Ascending aorta (tissue), 2 donors: ENCODE data around the gene FAM131B. TPM values are rescaled to one million over a fixed set of nuclear protein-coding genes. Genes with fewer than 3 reads are reported as not detected.

Source experiments
- DNase-seq, 2 donors: peaks; one replicate each; pipeline ENCODE4 v3.0.0-alpha.2; 2019; ENCODE audit warnings: low spot score in 2 of 2
- H3K27ac ChIP-seq, 2 donors: fragments of 200-600 bp; sonication (generic); one replicate each; pipeline ENCODE4 v1.5.1; 2016 to 2017; ENCODE audit warnings: mild to moderate bottlenecking in 1 of 2
- H3K27me3 ChIP-seq: fragments of 200-600 bp; sonication (generic); one replicate; pipeline ENCODE4 v1.5.1; 2017
- H3K36me3 ChIP-seq, 2 donors: fragments of 200-600 bp; sonication (generic); one replicate each; pipeline ENCODE4 v1.5.1; 2016
- H3K4me1 ChIP-seq, 2 donors: fragments of 200-600 bp; sonication (generic); one replicate each; pipeline ENCODE4 v1.5.1; 2016 to 2017; ENCODE audit warnings: mild to moderate bottlenecking in 1 of 2
- H3K4me3 ChIP-seq, 2 donors: fragments of 200-600 bp; sonication (generic); one replicate each; pipeline ENCODE4 v1.5.1; 2016 to 2017; ENCODE audit warnings: mild to moderate bottlenecking in 1 of 2
- H3K9me3 ChIP-seq, 2 donors: fragments of 200-600 bp; sonication (generic); one replicate each; pipeline ENCODE4 v1.5.1; 2016
- intact Hi-C: fragments of 100-400 bp; cut with DNase I; formaldehyde crosslinking; loops from one replicate; pipeline ENCODE4 v1.15.1; 2023
- total RNA-seq: library from RNA; depleted of rRNA; stranded (reverse); fragments of >200 nt; gene quantifications from one replicate; pipeline ENCODE4 v1.1.0, GENCODE V29; 2016
- TF ChIP-seq, protein P1 (sequence below), 3 experiments: fragments of 200-600 bp in 2 of 3; fragments of 450-650 bp in 1 of 3; sonication (generic) in 2 of 3; IDR thresholded peaks; one replicate each; pipeline ENCODE4 v1.5.1; 2016 to 2019; ENCODE audit warnings: antibody characterized with exemption in 3 of 3, mild to moderate bottlenecking in 1 of 3, moderate library complexity in 1 of 3

The FAM131B gene
- total RNA-seq, 1 donor from 2014 or later, result 0.53 TPM

DNA sequence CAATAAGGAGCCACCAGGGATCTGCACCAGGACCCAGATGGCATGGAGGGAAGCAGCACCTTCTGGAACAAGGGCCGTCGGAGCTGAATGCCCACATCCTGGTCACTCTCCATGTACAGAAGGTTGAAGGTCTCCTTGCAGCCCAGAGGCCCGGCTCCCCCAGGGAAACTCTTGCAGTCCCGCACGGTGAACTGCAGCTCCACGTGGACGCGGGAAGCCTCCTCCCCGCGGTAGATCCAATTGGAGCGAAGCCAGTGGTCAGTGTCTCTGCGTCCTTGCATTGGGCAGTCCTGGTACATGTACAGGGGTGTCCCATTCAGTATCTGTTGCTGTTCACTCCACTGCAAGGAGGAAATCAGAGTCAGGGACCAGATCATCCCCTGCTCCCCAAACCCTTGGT is 38.8 kb upstream of the FAM131B start:
- no peaks in the 10 kb centered on the region for H3K36me3 ChIP-seq
- H3K4me3 ChIP-seq, result no peak overlapping the region
- TF ChIP-seq, protein P1, sequence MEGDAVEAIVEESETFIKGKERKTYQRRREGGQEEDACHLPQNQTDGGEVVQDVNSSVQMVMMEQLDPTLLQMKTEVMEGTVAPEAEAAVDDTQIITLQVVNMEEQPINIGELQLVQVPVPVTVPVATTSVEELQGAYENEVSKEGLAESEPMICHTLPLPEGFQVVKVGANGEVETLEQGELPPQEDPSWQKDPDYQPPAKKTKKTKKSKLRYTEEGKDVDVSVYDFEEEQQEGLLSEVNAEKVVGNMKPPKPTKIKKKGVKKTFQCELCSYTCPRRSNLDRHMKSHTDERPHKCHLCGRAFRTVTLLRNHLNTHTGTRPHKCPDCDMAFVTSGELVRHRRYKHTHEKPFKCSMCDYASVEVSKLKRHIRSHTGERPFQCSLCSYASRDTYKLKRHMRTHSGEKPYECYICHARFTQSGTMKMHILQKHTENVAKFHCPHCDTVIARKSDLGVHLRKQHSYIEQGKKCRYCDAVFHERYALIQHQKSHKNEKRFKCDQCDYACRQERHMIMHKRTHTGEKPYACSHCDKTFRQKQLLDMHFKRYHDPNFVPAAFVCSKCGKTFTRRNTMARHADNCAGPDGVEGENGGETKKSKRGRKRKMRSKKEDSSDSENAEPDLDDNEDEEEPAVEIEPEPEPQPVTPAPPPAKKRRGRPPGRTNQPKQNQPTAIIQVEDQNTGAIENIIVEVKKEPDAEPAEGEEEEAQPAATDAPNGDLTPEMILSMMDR (IDR thresholded peaks at IDR 0.05), result no peak
- intact Hi-C loops, result no loop called here
- H3K27me3 ChIP-seq, result no peaks in the 10 kb centered on the region
- H3K27ac ChIP-seq, result no peak overlapping the region
- DNase-seq, result peak in 1 of 2 donors; percentile 60
- H3K9me3 ChIP-seq, result no peaks in the 10 kb centered on the region
- H3K4me1 ChIP-seq, result peaks cover 0 to under 1% of the 10 kb centered on the region in 2 donors

DNA sequence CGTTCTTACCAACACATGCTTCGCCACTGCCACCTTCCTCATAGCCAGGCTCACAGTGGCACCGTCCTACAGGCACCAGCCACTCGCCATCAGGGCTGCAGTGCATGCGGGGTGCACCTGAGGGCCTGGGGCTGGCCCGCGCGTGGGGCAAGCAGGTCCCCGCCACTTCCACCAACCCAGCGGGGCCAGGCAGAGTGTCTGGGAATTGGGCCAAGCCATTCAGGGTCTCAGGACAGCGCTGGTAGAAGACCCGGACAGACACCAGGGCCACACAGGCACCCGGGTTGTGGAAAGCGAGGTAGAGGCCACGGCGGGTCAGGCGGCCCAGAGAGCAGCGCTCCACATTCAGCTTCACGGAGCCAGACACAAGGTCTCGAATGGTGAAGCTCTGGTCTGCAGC is 37.1 kb upstream of the FAM131B start:
- intact Hi-C loops, result loop anchor here (10.0 kb wide), 1 partner anchor 1435 kb away; the partner anchor contains the start of gene TPK1
- Histone ChIP-seq H3K27ac (no peak overlapping the region), H3K4me1 (peaks cover 0 to 11% of the 10 kb centered on the region in 2 donors), H3K4me3 (no peak overlapping the region), H3K27me3 (no peaks in the 10 kb centered on the region), H3K36me3 (no peaks in the 10 kb centered on the region), H3K9me3 (no peaks in the 10 kb centered on the region)
- TF ChIP-seq, protein P1 (IDR thresholded peaks at IDR 0.05), result no peak
- no peak for DNase-seq

DNA sequence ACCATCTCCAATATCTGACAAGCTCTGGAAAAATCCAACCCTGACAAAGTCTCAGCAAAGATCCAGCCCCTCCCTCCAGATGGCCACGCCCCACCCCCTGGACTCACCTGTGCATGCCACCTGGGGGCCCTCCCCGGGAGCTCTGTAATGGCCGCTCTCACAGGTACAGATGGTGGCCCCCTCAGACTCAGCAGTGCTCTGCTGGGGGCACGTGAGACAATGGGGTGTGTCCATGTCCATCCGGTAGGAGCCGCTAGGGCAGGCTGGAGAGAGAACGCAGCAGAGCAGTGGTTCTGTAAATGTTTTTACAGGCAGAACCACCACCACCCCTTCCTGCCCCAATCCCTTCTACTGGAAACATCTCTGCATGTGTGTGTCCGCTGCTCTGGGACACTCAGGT is 36.6 kb upstream of the FAM131B start:
- Histone ChIP-seq H3K9me3 (no peaks in the 10 kb centered on the region), H3K36me3 (no peaks in the 10 kb centered on the region), H3K4me1 (peaks cover 0 to 11% of the 10 kb centered on the region in 2 donors), H3K27ac (no peak overlapping the region), H3K27me3 (no peaks in the 10 kb centered on the region), H3K4me3 (no peak overlapping the region)
- intact Hi-C loops, result loop anchor here (10.0 kb wide), 1 partner anchor 1436 kb away; the partner anchor contains the start of gene TPK1
- TF ChIP-seq, protein P1 (IDR thresholded peaks at IDR 0.05), result no peak
- DNase-seq, result no peak

DNA sequence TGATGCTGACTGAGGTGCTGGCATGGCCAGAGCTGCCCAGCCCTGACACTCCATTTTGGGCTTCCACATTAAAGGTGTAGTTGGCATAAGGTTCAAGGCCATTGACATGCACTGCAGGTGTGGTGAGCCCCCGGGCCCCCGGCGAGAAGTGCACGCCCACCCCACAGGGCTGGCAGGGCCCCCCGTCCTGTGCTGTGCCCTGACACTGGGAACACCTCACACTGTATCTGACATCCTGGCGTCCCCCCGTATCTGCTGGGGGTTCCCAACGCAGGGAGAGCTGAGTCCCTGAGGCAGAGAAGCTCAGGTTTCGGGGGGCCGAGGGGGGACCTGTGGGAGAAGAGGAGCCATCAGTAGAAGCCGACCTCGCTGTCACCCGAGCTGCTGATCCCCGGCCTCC is 36.1 kb upstream of the FAM131B start:
- H3K9me3 ChIP-seq, result no peaks in the 10 kb centered on the region
- H3K36me3 ChIP-seq, result no peaks in the 10 kb centered on the region
- H3K4me1 ChIP-seq, result peaks cover 0 to 13% of the 10 kb centered on the region in 2 donors
- intact Hi-C loops, result loop anchor here (10.0 kb wide), 1 partner anchor 1436 kb away; the partner anchor contains the start of gene TPK1
- DNase-seq, result no peak
- no peak overlapping the region for H3K4me3 ChIP-seq
- H3K27ac ChIP-seq, result no peak overlapping the region
- no peaks in the 10 kb centered on the region for H3K27me3 ChIP-seq
- TF ChIP-seq, protein P1 (IDR thresholded peaks at IDR 0.05), result no peak

DNA sequence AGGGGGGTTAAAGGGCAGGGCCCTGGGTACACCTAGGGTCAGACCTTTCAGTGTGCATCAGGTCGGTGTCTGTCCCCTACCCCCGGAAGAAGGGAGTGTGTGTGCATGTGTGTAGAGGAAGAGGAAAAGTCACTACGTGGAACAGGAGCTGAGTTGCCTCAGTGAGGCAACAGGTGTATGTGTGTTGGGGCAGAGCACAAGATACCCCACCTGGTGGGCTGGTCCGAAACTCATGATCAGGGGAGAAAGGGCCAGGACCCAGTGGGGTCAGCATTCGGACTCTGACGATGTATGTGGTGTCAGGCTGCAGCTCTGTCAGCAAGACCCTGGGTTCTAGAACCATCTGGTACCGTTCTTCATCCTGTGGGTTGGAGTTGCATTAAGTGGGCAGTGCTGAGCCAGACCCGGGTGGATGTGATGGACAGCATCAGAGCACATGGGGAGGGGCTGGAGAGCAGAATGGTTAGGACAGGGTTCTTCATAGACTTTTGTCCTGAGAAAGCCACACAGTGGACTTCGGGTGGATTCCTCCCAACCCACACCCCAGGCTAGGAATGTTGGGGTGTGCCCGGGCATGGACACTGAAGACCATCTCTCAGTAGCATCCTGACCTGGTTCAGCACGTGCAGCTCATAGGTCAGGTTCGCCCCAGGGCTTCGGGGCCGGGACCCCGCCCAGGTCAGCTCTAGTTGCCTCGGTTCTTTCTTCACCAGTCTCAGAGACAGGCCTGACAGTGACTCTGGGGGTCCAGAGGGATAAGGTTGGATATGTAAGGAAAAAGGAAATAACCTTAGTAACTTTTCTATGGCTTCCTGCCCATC is 35.4 kb upstream of the FAM131B start:
- H3K27ac ChIP-seq, result no peak overlapping the region
- H3K9me3 ChIP-seq, result no peaks in the 10 kb centered on the region
- intact Hi-C loops, result loop anchor here (10.0 kb wide), 1 partner anchor 1437 kb away; the partner anchor contains the start of gene TPK1
- DNase-seq, result no peak
- TF ChIP-seq, protein P1 (IDR thresholded peaks at IDR 0.05), result no peak
- H3K27me3 ChIP-seq, result no peaks in the 10 kb centered on the region
- H3K4me3 ChIP-seq, result no peak overlapping the region
- H3K4me1 ChIP-seq, result peaks cover 7 to 20% of the 10 kb centered on the region in 2 donors
- peaks cover 0 to 5% of the 10 kb centered on the region in 2 donors for H3K36me3 ChIP-seq
